ENCODE data around the gene SUGCT.
A peak's percentile ranks its signal among the peaks of the same experiment; 100 is the strongest.

Gene SUGCT

DNA sequence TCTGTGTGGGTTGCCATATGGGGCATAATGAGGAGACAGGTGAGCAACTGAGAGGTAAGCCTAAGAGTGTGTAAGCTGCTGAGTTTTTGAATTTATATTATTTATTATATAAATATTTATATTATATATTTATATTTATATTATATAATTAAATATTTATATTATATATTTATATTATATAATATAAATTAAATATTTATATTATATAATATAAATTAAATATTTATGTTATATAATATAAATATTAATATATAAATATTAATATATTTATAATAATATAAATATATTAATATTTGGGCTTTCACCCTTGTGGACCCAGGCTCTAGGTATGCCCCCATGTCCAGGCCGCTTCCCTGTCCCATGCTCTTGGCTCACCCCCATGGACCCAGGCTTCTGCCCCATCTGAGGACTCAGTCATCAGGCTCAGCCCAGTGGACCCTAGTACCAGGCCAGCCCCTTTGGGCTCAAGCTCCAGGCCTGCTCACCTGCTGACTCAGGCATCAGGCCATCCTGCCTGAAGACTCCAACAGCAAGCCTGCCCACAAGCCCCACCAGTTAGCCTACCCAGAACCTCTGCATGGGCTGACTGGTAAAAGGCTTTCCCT lies 755.4 kb downstream of the SUGCT start:
- no peaks in the 10 kb centered on the region for H3K36me3 ChIP-seq (ENCODE audit: control insufficient read depth in 1 of 2, insufficient read depth in 2 of 2, low read length in 2 of 2)
- no peaks in the 10 kb centered on the region for H3K27me3 ChIP-seq (ENCODE audit: low read depth, low read length)
- H3K27ac ChIP-seq (ENCODE audit: low read length), result no peak overlapping the region
- no peaks in the 10 kb centered on the region for H3K4me1 ChIP-seq (ENCODE audit: control insufficient read depth in 1 of 2, insufficient read depth in 2 of 2, low read length in 2 of 2)
- peak overlapping the region in 1 of 2 donors; percentile 9 for H3K4me3 ChIP-seq (ENCODE audit: low read depth in 1 of 2, low read length in 2 of 2)
- peaks cover 0 to 13% of the 10 kb centered on the region in 2 donors for H3K9me3 ChIP-seq (ENCODE audit: control insufficient read depth in 1 of 2, low read length in 2 of 2)

DNA sequence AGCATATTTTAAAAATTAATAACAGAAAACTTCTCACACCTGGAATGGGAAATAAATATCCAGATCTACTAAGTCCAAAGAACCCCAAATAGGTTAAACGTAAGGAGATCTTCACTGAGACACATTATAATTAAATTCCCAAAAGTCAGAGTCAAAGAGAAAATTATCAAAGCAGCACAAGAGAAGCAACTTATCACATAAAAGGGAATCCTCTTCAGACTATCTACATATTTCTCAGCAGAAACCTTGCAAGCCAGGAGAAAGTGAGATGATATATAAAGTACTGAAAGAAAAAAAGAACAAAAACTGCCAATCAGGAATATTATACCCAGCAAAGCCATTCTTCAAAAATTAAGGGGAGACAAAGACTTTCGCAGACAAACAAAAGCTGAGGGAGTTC lies 756.4 kb downstream of the SUGCT start:
- no peak overlapping the region for H3K27ac ChIP-seq (ENCODE audit: low read length)
- no peaks in the 10 kb centered on the region for H3K27me3 ChIP-seq (ENCODE audit: low read depth, low read length)
- H3K9me3 ChIP-seq (ENCODE audit: control insufficient read depth in 1 of 2, low read length in 2 of 2), result peaks cover 0 to 14% of the 10 kb centered on the region in 2 donors
- no peak overlapping the region for H3K4me3 ChIP-seq (ENCODE audit: low read depth in 1 of 2, low read length in 2 of 2)
- no peaks in the 10 kb centered on the region for H3K36me3 ChIP-seq (ENCODE audit: control insufficient read depth in 1 of 2, insufficient read depth in 2 of 2, low read length in 2 of 2)
- no peaks in the 10 kb centered on the region for H3K4me1 ChIP-seq (ENCODE audit: control insufficient read depth in 1 of 2, insufficient read depth in 2 of 2, low read length in 2 of 2)

DNA sequence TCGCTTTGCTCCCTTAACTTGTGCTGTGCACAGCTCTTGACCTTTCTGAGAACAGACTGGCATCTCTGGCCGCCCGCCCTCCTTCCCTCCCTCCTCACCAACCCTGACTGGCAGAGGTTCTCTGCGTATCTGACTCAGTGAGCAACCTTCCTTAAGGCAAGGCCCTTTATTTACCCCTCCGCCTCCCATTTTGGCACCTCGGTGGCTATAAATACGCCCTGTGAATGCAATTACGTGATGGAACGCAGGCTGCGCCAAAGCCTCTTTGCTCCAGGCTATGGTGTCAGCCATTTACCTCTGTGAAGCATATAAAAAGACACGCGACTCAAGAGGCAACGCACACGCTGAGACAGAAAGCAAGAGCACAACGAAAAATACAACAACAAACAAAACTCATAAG lies 764.3 kb downstream of the SUGCT start:
- no peaks in the 10 kb centered on the region for H3K4me1 ChIP-seq (ENCODE audit: control insufficient read depth in 1 of 2, insufficient read depth in 2 of 2, low read length in 2 of 2)
- H3K36me3 ChIP-seq (ENCODE audit: control insufficient read depth in 1 of 2, insufficient read depth in 2 of 2, low read length in 2 of 2), result no peaks in the 10 kb centered on the region
- peaks cover 0 to 8% of the 10 kb centered on the region in 2 donors for H3K9me3 ChIP-seq (ENCODE audit: control insufficient read depth in 1 of 2, low read length in 2 of 2)
- no peak overlapping the region for H3K27ac ChIP-seq (ENCODE audit: low read length)
- H3K27me3 ChIP-seq (ENCODE audit: low read depth, low read length), result no peaks in the 10 kb centered on the region
- peak overlapping the region in 1 of 2 donors; percentile 26 for H3K4me3 ChIP-seq (ENCODE audit: low read depth in 1 of 2, low read length in 2 of 2)

DNA sequence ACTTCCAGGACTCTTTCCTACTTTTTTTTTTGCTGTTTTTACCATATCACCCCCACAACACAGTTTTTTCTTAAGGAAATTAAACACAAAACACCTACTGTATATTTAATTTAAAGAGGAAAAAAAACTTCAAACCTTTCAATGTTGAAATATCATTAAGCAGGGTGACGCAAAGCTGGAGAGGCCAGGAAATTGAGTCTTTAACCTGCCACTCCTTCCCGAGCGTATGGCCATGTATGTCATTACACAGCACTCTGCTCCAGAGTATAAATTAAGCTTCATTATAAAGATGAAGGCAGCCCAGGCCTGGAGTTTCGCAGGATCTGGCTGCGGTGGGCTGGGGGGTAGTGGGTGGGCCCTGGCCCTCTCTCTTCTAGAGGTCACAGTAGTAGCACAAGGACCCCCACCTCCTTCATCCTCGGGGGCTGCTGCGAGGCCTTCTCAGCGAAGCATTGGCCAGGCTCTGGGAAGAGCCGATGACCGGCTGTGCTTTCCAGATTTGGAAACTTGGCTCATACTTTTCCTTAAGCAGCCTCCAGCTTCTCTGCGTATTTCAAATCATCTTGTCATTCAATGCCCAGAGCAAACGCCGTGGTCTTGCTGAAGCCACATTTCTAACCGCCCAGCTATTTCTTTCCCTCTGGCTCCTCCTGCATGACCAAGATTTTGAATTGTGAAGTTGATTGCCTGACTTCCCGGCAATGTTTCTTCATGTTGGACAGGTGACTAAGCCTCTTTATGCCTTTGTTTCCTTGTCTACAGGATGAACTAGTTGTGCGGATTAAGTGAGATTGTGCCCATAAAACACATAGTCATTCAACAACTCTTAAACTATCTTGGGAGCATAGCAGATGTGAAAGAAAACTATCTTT lies 765.1 kb downstream of the SUGCT start:
- Histone ChIP-seq H3K27ac (ENCODE audit: low read length) (no peak overlapping the region), H3K36me3 (ENCODE audit: control insufficient read depth in 1 of 2, insufficient read depth in 2 of 2, low read length in 2 of 2) (no peaks in the 10 kb centered on the region), H3K9me3 (ENCODE audit: control insufficient read depth in 1 of 2, low read length in 2 of 2) (peaks cover 0 to 8% of the 10 kb centered on the region in 2 donors), H3K27me3 (ENCODE audit: low read depth, low read length) (no peaks in the 10 kb centered on the region), H3K4me3 (ENCODE audit: low read depth in 1 of 2, low read length in 2 of 2) (no peak overlapping the region), H3K4me1 (ENCODE audit: control insufficient read depth in 1 of 2, insufficient read depth in 2 of 2, low read length in 2 of 2) (no peaks in the 10 kb centered on the region)

DNA sequence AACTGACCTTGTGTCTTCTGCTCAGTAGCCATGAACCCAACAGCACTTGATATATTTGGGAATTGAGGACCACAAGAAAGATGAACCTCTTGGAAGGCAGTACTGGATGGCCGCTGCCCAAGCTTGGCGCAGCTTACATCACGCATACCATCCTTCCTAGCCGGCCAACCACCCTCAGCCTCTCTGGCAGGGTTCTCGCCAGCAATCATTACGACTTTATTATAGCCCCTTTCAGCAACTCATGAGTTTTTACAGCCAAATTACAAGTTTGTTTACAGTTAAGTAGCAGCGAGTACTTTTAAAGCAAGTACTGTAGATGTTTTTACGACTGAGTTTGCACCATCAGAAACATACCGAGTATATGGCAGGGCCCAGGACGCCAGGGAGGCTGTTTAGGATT lies 769.1 kb downstream of the SUGCT start:
- Histone ChIP-seq H3K4me3 (ENCODE audit: low read depth in 1 of 2, low read length in 2 of 2) (no peak overlapping the region), H3K4me1 (ENCODE audit: control insufficient read depth in 1 of 2, insufficient read depth in 2 of 2, low read length in 2 of 2) (no peaks in the 10 kb centered on the region), H3K9me3 (ENCODE audit: control insufficient read depth in 1 of 2, low read length in 2 of 2) (no peaks in the 10 kb centered on the region), H3K36me3 (ENCODE audit: control insufficient read depth in 1 of 2, insufficient read depth in 2 of 2, low read length in 2 of 2) (no peaks in the 10 kb centered on the region), H3K27ac (ENCODE audit: low read length) (no peak overlapping the region), H3K27me3 (ENCODE audit: low read depth, low read length) (no peaks in the 10 kb centered on the region)

DNA sequence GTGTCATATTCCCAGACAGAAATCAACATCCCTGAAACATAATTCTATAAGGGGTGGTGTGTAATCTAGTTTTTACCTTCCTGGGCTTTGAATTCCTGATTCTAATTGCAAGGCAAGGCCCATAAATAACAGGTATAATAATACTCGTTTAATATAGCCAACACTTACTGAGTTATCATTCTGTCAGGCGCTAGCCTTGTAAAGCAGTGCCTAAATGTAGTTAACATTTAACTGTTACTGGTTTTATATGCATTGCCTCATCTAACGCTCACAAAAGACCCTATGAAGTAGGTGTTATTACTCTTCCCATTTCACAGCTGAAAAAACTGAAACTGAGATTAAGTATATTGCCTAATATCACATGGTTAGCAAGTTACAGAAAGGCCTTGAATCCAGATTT lies 772.5 kb downstream of the SUGCT start:
- Histone ChIP-seq H3K4me3 (ENCODE audit: low read depth in 1 of 2, low read length in 2 of 2) (no peak overlapping the region), H3K36me3 (ENCODE audit: control insufficient read depth in 1 of 2, insufficient read depth in 2 of 2, low read length in 2 of 2) (no peaks in the 10 kb centered on the region), H3K27me3 (ENCODE audit: low read depth, low read length) (no peaks in the 10 kb centered on the region), H3K4me1 (ENCODE audit: control insufficient read depth in 1 of 2, insufficient read depth in 2 of 2, low read length in 2 of 2) (no peaks in the 10 kb centered on the region), H3K27ac (ENCODE audit: low read length) (no peak overlapping the region), H3K9me3 (ENCODE audit: control insufficient read depth in 1 of 2, low read length in 2 of 2) (no peaks in the 10 kb centered on the region)

DNA sequence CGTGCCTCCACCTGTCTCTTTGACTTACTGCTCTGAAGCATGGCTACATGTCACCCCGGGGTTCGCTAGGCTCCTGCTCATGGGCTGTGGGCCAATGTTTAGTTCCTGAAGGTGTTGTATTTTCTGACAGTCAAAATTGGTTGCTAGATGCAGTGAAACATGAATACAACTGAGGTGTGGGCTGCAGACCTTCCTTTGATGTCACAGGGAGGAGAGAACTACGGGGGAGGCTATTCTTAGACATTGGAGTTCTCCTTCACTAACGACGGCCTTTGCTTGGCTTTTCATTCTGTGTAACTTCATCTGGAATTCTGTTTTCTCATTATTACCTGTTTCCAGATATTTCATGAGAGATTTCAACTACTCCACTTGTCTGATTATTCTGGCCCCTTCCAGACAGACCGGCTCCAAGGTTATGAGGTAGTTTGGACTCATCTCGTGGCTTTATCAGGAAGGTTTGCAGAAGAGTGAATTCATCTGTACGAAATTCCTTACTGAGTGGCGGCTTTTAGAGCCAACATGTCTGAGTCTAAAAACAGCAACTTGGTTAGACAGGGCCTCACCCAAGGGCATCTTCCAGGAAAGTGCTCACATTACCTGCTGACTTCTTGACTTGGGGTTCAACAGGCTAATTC lies 774.7 kb downstream of the SUGCT start:
- Histone ChIP-seq H3K27me3 (ENCODE audit: low read depth, low read length) (no peaks in the 10 kb centered on the region), H3K4me1 (ENCODE audit: control insufficient read depth in 1 of 2, insufficient read depth in 2 of 2, low read length in 2 of 2) (no peaks in the 10 kb centered on the region), H3K4me3 (ENCODE audit: low read depth in 1 of 2, low read length in 2 of 2) (no peak overlapping the region), H3K36me3 (ENCODE audit: control insufficient read depth in 1 of 2, insufficient read depth in 2 of 2, low read length in 2 of 2) (no peaks in the 10 kb centered on the region), H3K27ac (ENCODE audit: low read length) (no peak overlapping the region), H3K9me3 (ENCODE audit: control insufficient read depth in 1 of 2, low read length in 2 of 2) (no peaks in the 10 kb centered on the region)

All from muscle layer of duodenum (tissue), 2 donors.